T-cell (primary cell): ENCODE data around the gene TESMIN. TPM values are rescaled to one million over a fixed set of nuclear protein-coding genes. Genes with fewer than 3 reads are reported as not detected.

Experiments used
- ATAC-seq, 4 experiments: fragments of 200-7000 bp in 3 of 4; fragments of 150-1000 bp in 1 of 4; cut with Tn5 transposase; replicated peaks in 1 of 4; 1 replicate in 3 of 4; 2 replicates in 1 of 4; pipeline ENCODE4 v1.10.0; 2021; ENCODE audit warnings: moderate library complexity in 3 of 4, mild to moderate bottlenecking in 2 of 4, moderate number of reproducible peaks in 1 of 4
- CTCF ChIA-PET, 2 donors: fragments of 300-600 bp; sonication (Branson Sonifier 250); formaldehyde crosslinking; loops; one replicate each; lab custom pipeline; 2022; ENCODE audit warnings: antibody characterized with exemption in 2 of 2; lab: Charles Lee
- POLR2A ChIA-PET, 2 donors: fragments of 300-600 bp; sonication (Branson Sonifier 250); formaldehyde crosslinking; loops; one replicate each; lab custom pipeline; 2022; ENCODE audit warnings: antibody characterized with exemption in 2 of 2; lab: Charles Lee
- DNase-seq, 35 experiments: peaks; one replicate each; pipeline versions ENCODE4 v3.0.0 to v3.0.0-alpha.2; 2013 to 2023
- H3K27ac ChIP-seq: one replicate; pipeline ENCODE4 v1.5.1; 2013; ENCODE audit warnings: low read length
- H3K27me3 ChIP-seq, 2 experiments: replicated peaks in 1 of 2; 1 replicate in 1 of 2; 2 replicates in 1 of 2; pipeline versions ENCODE4 v1.6.1 to v1.7.0; 2013; ENCODE audit warnings: low read length in 1 of 2, mixed read lengths in 1 of 2; ENCODE audit not compliant: control insufficient read depth in 2 of 2, insufficient read depth in 2 of 2; ENCODE audit errors: extremely low read depth in 1 of 2
- H3K36me3 ChIP-seq, 2 donors: 1 replicate in 1 of 2; 2 replicates in 1 of 2; pipeline versions ENCODE4 v1.6.1 to v1.7.0; 2013; ENCODE audit warnings: low read length in 1 of 2; ENCODE audit not compliant: control insufficient read depth in 2 of 2, insufficient read depth in 1 of 2; ENCODE audit errors: extremely low read depth in 1 of 2
- H3K4me1 ChIP-seq, 2 experiments: 1 replicate in 1 of 2; 2 replicates in 1 of 2; pipeline versions ENCODE4 v1.6.1 to v1.7.0; 2013; ENCODE audit warnings: low read length in 2 of 2, mixed read lengths in 1 of 2; ENCODE audit not compliant: insufficient read depth in 2 of 2, control insufficient read depth in 1 of 2; ENCODE audit errors: extremely low read depth in 1 of 2
- H3K4me3 ChIP-seq, 2 donors: 1 replicate in 1 of 2; 2 replicates in 1 of 2; pipeline versions ENCODE4 v1.5.1 to v1.7.0; 2013; ENCODE audit warnings: mild to moderate bottlenecking in 2 of 2, low read length in 1 of 2, moderate library complexity in 1 of 2; ENCODE audit not compliant: control insufficient read depth in 1 of 2; ENCODE audit errors: extremely low read depth in 1 of 2
- H3K9me3 ChIP-seq: 2 replicates; pipeline ENCODE4 v1.7.0; 2013
- H3K27ac Mint-ChIP-seq, 2 donors: one replicate each; pipeline ENCODE4 v1.8.0; 2020 to 2021; ENCODE audit warnings: mild to moderate bottlenecking in 2 of 2, mixed read lengths in 2 of 2
- H3K27me3 Mint-ChIP-seq, 2 donors: one replicate each; pipeline ENCODE4 v1.8.0; 2021 to 2022; ENCODE audit warnings: mixed read lengths in 2 of 2
- H3K36me3 Mint-ChIP-seq: one replicate; pipeline ENCODE4 v1.8.0; 2021; ENCODE audit warnings: mixed read lengths
- H3K4me1 Mint-ChIP-seq, 3 donors: one replicate each; pipeline ENCODE4 v1.8.0; 2020 to 2022; ENCODE audit warnings: mixed read lengths in 3 of 3, mild to moderate bottlenecking in 1 of 3
- H3K4me3 Mint-ChIP-seq, 3 donors: one replicate each; pipeline ENCODE4 v1.8.0; 2020 to 2022; ENCODE audit warnings: mild to moderate bottlenecking in 3 of 3, mixed read lengths in 3 of 3, moderate library complexity in 3 of 3
- H3K9me3 Mint-ChIP-seq, 3 donors: one replicate each; pipeline ENCODE4 v1.8.0; 2020 to 2022; ENCODE audit warnings: mixed read lengths in 3 of 3
- WGBS: methylation state at CpG from one replicate; pipeline ENCODE4 v1.1.5; 2013; ENCODE audit warnings: missing lambda C conversion rate; ENCODE audit not compliant: insufficient coverage; 5-methylcytosine and 5-hydroxymethylcytosine counted together
- total RNA-seq, 35 experiments: library from RNA in 6 of 35; stranded (reverse) in 6 of 35; fragments of 120-200 nt in 1 of 35; gene quantifications; one replicate each; pipeline versions ENCODE4 v1.2.1 to v1.2.4 and lab custom pipeline; 2013 to 2026

TESMIN gene
- total RNA-seq, 5 donors from 2014 or later (not counting 1 experiment from before 2014, with no cell fraction given): 6.1 to 9.1 (median 7.7) TPM

GRCh38 chr11:68774194-68774585 is 22.9 kb upstream of the TESMIN start:
- Histone ChIP-seq H3K4me3 (no peak overlapping the region), H3K4me1 (no peaks in the 10 kb centered on the region), H3K9me3 (no peaks in the 10 kb centered on the region), H3K27ac (no peak overlapping the region), H3K36me3 (peaks cover 0 to 88% of the 10 kb centered on the region in 2 donors), H3K27me3 (no peaks in the 10 kb centered on the region)
- Mint-ChIP-seq H3K4me1 (no peaks in the 10 kb centered on the region), H3K4me3 (no peak overlapping the region), H3K36me3 (peaks cover 65% of the 10 kb centered on the region), H3K27ac (no peak overlapping the region), H3K9me3 (no peaks in the 10 kb centered on the region), H3K27me3 (no peaks in the 10 kb centered on the region)
- ATAC-seq (no peak), DNase-seq (no peak)
- CTCF ChIA-PET: no interaction called here
- WGBS: 92% methylated on average over 4 of the region's 9 CpGs
- POLR2A ChIA-PET: no interaction called here

DNA sequence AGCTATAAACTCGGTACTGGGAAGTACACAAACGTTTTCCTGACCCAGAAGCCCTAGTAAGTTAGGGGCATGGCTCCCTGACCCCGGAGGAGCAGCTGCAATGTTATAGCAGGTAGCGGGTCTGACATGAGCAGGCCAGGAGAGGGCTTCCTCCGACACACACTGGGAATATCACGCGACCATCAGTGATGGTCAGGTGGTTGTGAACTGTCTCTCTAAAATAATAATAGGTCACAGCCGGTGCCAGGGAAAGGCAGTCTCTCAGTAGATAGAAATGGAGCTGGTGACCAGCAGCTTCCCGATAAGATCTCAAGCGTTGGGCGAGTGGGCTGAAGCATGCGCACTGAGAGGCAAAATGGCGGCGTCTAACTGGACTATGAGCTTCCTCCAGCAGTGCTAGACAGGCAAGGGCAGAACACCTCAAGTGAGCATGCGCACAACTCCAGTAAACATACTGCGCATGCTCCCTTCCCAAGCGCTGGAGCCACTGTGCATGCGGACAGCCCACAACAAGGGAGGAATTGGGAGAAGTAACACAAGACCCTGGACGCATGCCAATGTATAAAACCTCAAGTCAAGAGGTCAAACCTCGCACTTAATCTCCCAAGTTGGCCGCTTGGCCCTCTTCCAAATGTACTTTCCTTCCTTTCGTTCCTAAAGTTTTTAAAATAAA is 22.3 kb upstream of the TESMIN start:
- no peaks in the 10 kb centered on the region for H3K4me1 Mint-ChIP-seq
- WGBS: 94% methylated on average over 21 of the region's 22 CpGs
- no peaks in the 10 kb centered on the region for H3K9me3 Mint-ChIP-seq
- Histone ChIP-seq H3K4me1 (no peaks in the 10 kb centered on the region), H3K36me3 (peaks cover 0 to 85% of the 10 kb centered on the region in 2 donors), H3K27me3 (no peaks in the 10 kb centered on the region), H3K27ac (no peak overlapping the region), H3K9me3 (no peaks in the 10 kb centered on the region), H3K4me3 (no peak overlapping the region)
- H3K4me3 Mint-ChIP-seq: no peak overlapping the region
- no peak for DNase-seq
- ATAC-seq: no peak
- H3K27me3 Mint-ChIP-seq: no peaks in the 10 kb centered on the region
- CTCF ChIA-PET: no interaction called here
- peaks cover 65% of the 10 kb centered on the region for H3K36me3 Mint-ChIP-seq
- POLR2A ChIA-PET: no interaction called here
- no peak overlapping the region for H3K27ac Mint-ChIP-seq

GRCh38 chr11:68772936-68773335 is 21.6 kb upstream of the TESMIN start:
- Mint-ChIP-seq H3K36me3 (peaks cover 60% of the 10 kb centered on the region), H3K27ac (no peak overlapping the region), H3K4me1 (no peaks in the 10 kb centered on the region), H3K9me3 (no peaks in the 10 kb centered on the region), H3K27me3 (no peaks in the 10 kb centered on the region), H3K4me3 (no peak overlapping the region)
- no peaks in the 10 kb centered on the region for H3K9me3 ChIP-seq
- CTCF ChIA-PET: no interaction called here
- POLR2A ChIA-PET: no interaction called here
- no peak for ATAC-seq
- H3K27me3 ChIP-seq: no peaks in the 10 kb centered on the region
- H3K4me1 ChIP-seq: no peaks in the 10 kb centered on the region
- H3K27ac ChIP-seq: no peak overlapping the region
- 98% methylated on average over 17 of the region's 20 CpGs for WGBS
- H3K4me3 ChIP-seq: no peak overlapping the region
- peaks cover 0 to 86% of the 10 kb centered on the region in 2 donors for H3K36me3 ChIP-seq
- no peak for DNase-seq

- 92% methylated on average over 9 of the region's 12 CpGs for WGBS
- no peak overlapping the region for H3K4me3 Mint-ChIP-seq
- peaks cover 58% of the 10 kb centered on the region for H3K36me3 Mint-ChIP-seq
- peaks cover 0 to 64% of the 10 kb centered on the region in 2 donors for H3K36me3 ChIP-seq
- H3K27ac Mint-ChIP-seq: no peak overlapping the region
- H3K27ac ChIP-seq: no peak overlapping the region
- no peaks in the 10 kb centered on the region for H3K9me3 ChIP-seq
- POLR2A ChIA-PET: no interaction called here
- DNase-seq: no peak
- no peaks in the 10 kb centered on the region for H3K27me3 ChIP-seq
- ATAC-seq: no peak
- CTCF ChIA-PET: interaction anchor here in 1 of 2 donors (0.5 kb wide), 1 partner anchor 42 kb away, joined by 6 read pairs; no protein-coding TSS in a partner anchor
- H3K4me3 ChIP-seq: no peak overlapping the region
- no peaks in the 10 kb centered on the region for H3K27me3 Mint-ChIP-seq
- no peaks in the 10 kb centered on the region for H3K9me3 Mint-ChIP-seq
- no peaks in the 10 kb centered on the region for H3K4me1 ChIP-seq
- no peaks in the 10 kb centered on the region for H3K4me1 Mint-ChIP-seq
Observed at GRCh38 chr11:68770781-68771180, 19.5 kb upstream of the TESMIN start.

DNA sequence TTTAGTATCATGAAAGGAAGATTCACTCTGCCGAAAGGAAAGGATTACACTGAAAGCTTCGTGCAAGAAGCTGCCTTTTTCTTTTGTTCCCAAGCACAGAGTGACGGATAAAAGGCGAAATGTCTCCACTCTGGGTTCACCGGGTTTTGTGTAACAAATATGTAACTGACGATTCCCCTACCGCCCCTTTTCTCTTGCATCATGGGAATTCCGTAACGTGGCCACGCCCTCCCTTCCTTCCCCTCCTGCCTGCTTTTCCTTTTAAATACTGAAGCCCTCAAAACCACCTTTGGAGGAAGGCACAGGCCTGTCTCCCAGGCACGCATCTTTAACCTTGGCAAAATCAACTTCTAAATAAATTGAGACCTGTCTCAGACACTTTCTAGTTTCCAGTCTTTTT is 16.4 kb upstream of the TESMIN start:
- Histone ChIP-seq H3K27ac (no peak overlapping the region), H3K27me3 (no peaks in the 10 kb centered on the region), H3K4me1 (no peaks in the 10 kb centered on the region), H3K4me3 (no peak overlapping the region), H3K9me3 (no peaks in the 10 kb centered on the region), H3K36me3 (peaks cover 0 to 38% of the 10 kb centered on the region in 2 donors)
- H3K4me3 Mint-ChIP-seq: no peak overlapping the region
- no peaks in the 10 kb centered on the region for H3K4me1 Mint-ChIP-seq
- H3K27ac Mint-ChIP-seq: no peak overlapping the region
- 88% methylated on average over 6 of the region's 11 CpGs for whole genome bisulfite sequencing
- ATAC-seq (no peak), DNase-seq (no peak)
- POLR2A ChIA-PET: no interaction called here
- H3K27me3 Mint-ChIP-seq: no peaks in the 10 kb centered on the region
- H3K36me3 Mint-ChIP-seq: peaks cover 42% of the 10 kb centered on the region
- CTCF ChIA-PET: no interaction called here
- H3K9me3 Mint-ChIP-seq: no peaks in the 10 kb centered on the region

DNA sequence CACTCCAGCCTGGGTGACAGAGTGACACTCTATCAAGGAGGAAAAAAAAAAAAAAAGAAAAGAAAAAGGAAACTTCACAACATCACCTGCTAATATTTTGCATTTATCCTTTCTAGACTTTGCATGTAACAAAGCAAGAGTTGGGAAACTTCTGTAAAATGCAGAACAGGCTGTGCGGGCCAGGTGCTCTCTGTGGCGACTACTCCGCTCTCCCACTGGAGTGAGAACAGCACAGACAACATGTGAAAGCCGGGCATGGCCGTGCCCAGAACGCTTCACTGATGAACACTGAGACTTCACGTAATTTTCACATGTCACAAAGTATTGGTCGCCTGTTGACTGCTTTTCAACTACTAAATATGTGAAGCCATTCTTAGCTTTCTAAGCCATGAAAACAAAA is 15.5 kb upstream of the TESMIN start:
- H3K27me3 ChIP-seq: no peaks in the 10 kb centered on the region
- no peaks in the 10 kb centered on the region for H3K9me3 ChIP-seq
- Mint-ChIP-seq H3K9me3 (no peaks in the 10 kb centered on the region), H3K27ac (no peak overlapping the region), H3K27me3 (no peaks in the 10 kb centered on the region), H3K4me1 (no peaks in the 10 kb centered on the region), H3K4me3 (no peak overlapping the region), H3K36me3 (peaks cover 43% of the 10 kb centered on the region)
- POLR2A ChIA-PET: no interaction called here
- ATAC-seq: no peak
- no peak for DNase-seq
- no peaks in the 10 kb centered on the region for H3K4me1 ChIP-seq
- WGBS: 89% methylated on average over 8 of the region's 8 CpGs
- H3K4me3 ChIP-seq: no peak overlapping the region
- no peak overlapping the region for H3K27ac ChIP-seq
- CTCF ChIA-PET: no interaction called here
- H3K36me3 ChIP-seq: peaks cover 0 to 40% of the 10 kb centered on the region in 2 donors
